DMS 273 (cell line): ENCODE data around the gene HDLBP.

Experiments used
- DNase-seq: peaks from one replicate; lab custom pipeline; 2025; ENCODE audit not compliant: unreplicated experiment; lab: John Stamatoyannopoulos, UW

The HDLBP gene

GRCh38 chr2:241177526-241178334 lies 137.7 kb downstream of the HDLBP start:
- peak; percentile 79 for DNase-seq
